Measurements from ENCODE around the gene NUDT6.

The NUDT6 gene

DNA sequence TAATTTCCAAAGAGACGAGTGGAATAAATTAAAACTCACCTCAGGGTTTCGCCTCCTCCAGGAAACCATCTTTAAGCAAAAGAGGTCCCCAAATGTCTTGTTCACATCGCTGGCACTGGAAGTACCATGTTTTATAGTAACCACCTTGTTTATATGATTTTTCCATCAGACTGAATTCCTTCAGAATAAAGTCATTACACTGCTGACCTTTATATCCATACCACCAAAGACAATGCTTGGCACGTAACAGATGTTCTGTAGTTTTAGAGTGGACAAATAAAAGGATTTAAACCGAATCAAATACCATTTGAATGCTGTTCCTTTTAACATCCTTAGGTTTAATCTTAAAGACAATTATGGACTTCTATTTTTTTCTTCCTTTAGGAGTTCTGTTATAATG, 4.7 kb downstream of the NUDT6 start:
- H4K8ac ChIP-seq (ENCODE audit: low read depth, low read length), result no peak overlapping the region
- H3K9me3 ChIP-seq (ENCODE audit: insufficient read depth, low read depth, low read length), result no peaks in the 10 kb centered on the region
- H4K12ac ChIP-seq (ENCODE audit: low read depth, low read length), result no peak overlapping the region
- H3K27me3 ChIP-seq (ENCODE audit: insufficient read depth, low read length), result no peaks in the 10 kb centered on the region
- H2AK5ac ChIP-seq (ENCODE audit: low read length), result no peak overlapping the region
- no peak overlapping the region for H3K4me3 ChIP-seq (ENCODE audit: low read depth, low read length)
- no peaks in the 10 kb centered on the region for H3K4me1 ChIP-seq (ENCODE audit: control insufficient read depth in 1 of 2, insufficient read depth in 2 of 2, low read length in 2 of 2)
- no peak overlapping the region for H3K9ac ChIP-seq (ENCODE audit: low read length)
- H3K36me3 ChIP-seq (ENCODE audit: control insufficient read depth in 1 of 2, insufficient read depth in 2 of 2, low read length in 2 of 2), result no peaks in the 10 kb centered on the region
- no peak overlapping the region for H4K91ac ChIP-seq (ENCODE audit: low read depth, low read length)
- H2AFZ ChIP-seq (ENCODE audit: insufficient read depth, low read length, poor library complexity), result no peak overlapping the region
- no peak overlapping the region for H2BK120ac ChIP-seq (ENCODE audit: insufficient read depth, low read length, poor library complexity)
- no peak overlapping the region for H3K4ac ChIP-seq (ENCODE audit: low read depth, low read length)
- no peak overlapping the region for H2BK12ac ChIP-seq (ENCODE audit: low read length)
- no peak overlapping the region for H3K14ac ChIP-seq (ENCODE audit: low read length)
- H3K79me2 ChIP-seq (ENCODE audit: control insufficient read depth, insufficient read depth, low read length, poor library complexity), result peaks cover 2% of the 10 kb centered on the region
- no peak overlapping the region for H3K4me2 ChIP-seq (ENCODE audit: low read length)
- no peak overlapping the region for H3K27ac ChIP-seq (ENCODE audit: low read depth, low read length)
- peaks cover 7% of the 10 kb centered on the region for H3K79me1 ChIP-seq (ENCODE audit: low read length)
- no peak overlapping the region for H3K23ac ChIP-seq (ENCODE audit: low read length)
- H2BK5ac ChIP-seq (ENCODE audit: low read depth, low read length, poor library complexity), result no peak overlapping the region
- no CpG with 5 or more reads among the region's 5 CpGs for WGBS (ENCODE audit: extremely low coverage, insufficient coverage, insufficient read length)
- H3K18ac ChIP-seq (ENCODE audit: low read length), result no peak overlapping the region
- DNase-seq, result no peak

- H3K4me2 ChIP-seq (ENCODE audit: low read length), result no peak overlapping the region
- no peaks in the 10 kb centered on the region for H3K36me3 ChIP-seq (ENCODE audit: control insufficient read depth in 1 of 2, insufficient read depth in 2 of 2, low read length in 2 of 2)
- no peak overlapping the region for H2BK120ac ChIP-seq (ENCODE audit: insufficient read depth, low read length, poor library complexity)
- no peak overlapping the region for H3K9ac ChIP-seq (ENCODE audit: low read length)
- H3K79me1 ChIP-seq (ENCODE audit: low read length), result no peaks in the 10 kb centered on the region
- H3K4ac ChIP-seq (ENCODE audit: low read depth, low read length), result no peak overlapping the region
- H4K12ac ChIP-seq (ENCODE audit: low read depth, low read length), result no peak overlapping the region
- no peaks in the 10 kb centered on the region for H3K27me3 ChIP-seq (ENCODE audit: insufficient read depth, low read length)
- no peak overlapping the region for H3K14ac ChIP-seq (ENCODE audit: low read length)
- no peaks in the 10 kb centered on the region for H3K9me3 ChIP-seq (ENCODE audit: insufficient read depth, low read depth, low read length)
- no peak overlapping the region for H2AFZ ChIP-seq (ENCODE audit: insufficient read depth, low read length, poor library complexity)
- H4K91ac ChIP-seq (ENCODE audit: low read depth, low read length), result no peak overlapping the region
- no peak overlapping the region for H3K27ac ChIP-seq (ENCODE audit: low read depth, low read length)
- peak in 1 of 2 donors; percentile 34 for DNase-seq
- H2BK5ac ChIP-seq (ENCODE audit: low read depth, low read length, poor library complexity), result no peak overlapping the region
- no peaks in the 10 kb centered on the region for H3K79me2 ChIP-seq (ENCODE audit: control insufficient read depth, insufficient read depth, low read length, poor library complexity)
- H3K4me1 ChIP-seq (ENCODE audit: control insufficient read depth in 1 of 2, insufficient read depth in 2 of 2, low read length in 2 of 2), result no peaks in the 10 kb centered on the region
- WGBS (ENCODE audit: extremely low coverage, insufficient coverage, insufficient read length), result no CpG with 5 or more reads among the region's 3 CpGs
- H3K4me3 ChIP-seq (ENCODE audit: low read depth, low read length), result no peak overlapping the region
- no peak overlapping the region for H3K18ac ChIP-seq (ENCODE audit: low read length)
- no peak overlapping the region for H4K8ac ChIP-seq (ENCODE audit: low read depth, low read length)
- no peak overlapping the region for H2BK12ac ChIP-seq (ENCODE audit: low read length)
- H3K23ac ChIP-seq (ENCODE audit: low read length), result no peak overlapping the region
- no peak overlapping the region for H2AK5ac ChIP-seq (ENCODE audit: low read length)
Measured at GRCh38 chr4:122914938-122915337, 7.5 kb downstream of the NUDT6 start.

- H3K23ac ChIP-seq (ENCODE audit: low read length), result no peak overlapping the region
- H4K12ac ChIP-seq (ENCODE audit: low read depth, low read length), result no peak overlapping the region
- no peak overlapping the region for H3K4me3 ChIP-seq (ENCODE audit: low read depth, low read length)
- H4K91ac ChIP-seq (ENCODE audit: low read depth, low read length), result no peak overlapping the region
- H3K27ac ChIP-seq (ENCODE audit: low read depth, low read length), result no peak overlapping the region
- H2BK120ac ChIP-seq (ENCODE audit: insufficient read depth, low read length, poor library complexity), result no peak overlapping the region
- peak; percentile 46 to 79 for DNase-seq
- H3K4ac ChIP-seq (ENCODE audit: low read depth, low read length), result no peak overlapping the region
- no peaks in the 10 kb centered on the region for H3K79me1 ChIP-seq (ENCODE audit: low read length)
- no peak overlapping the region for H2AK5ac ChIP-seq (ENCODE audit: low read length)
- H4K8ac ChIP-seq (ENCODE audit: low read depth, low read length), result no peak overlapping the region
- H3K27me3 ChIP-seq (ENCODE audit: insufficient read depth, low read length), result no peaks in the 10 kb centered on the region
- no peak overlapping the region for H2BK5ac ChIP-seq (ENCODE audit: low read depth, low read length, poor library complexity)
- H3K14ac ChIP-seq (ENCODE audit: low read length), result no peak overlapping the region
- no peak overlapping the region for H3K4me2 ChIP-seq (ENCODE audit: low read length)
- H3K18ac ChIP-seq (ENCODE audit: low read length), result no peak overlapping the region
- no peak overlapping the region for H2AFZ ChIP-seq (ENCODE audit: insufficient read depth, low read length, poor library complexity)
- WGBS (ENCODE audit: extremely low coverage, insufficient coverage, insufficient read length), result no CpG with 5 or more reads among the region's 4 CpGs
- H3K9ac ChIP-seq (ENCODE audit: low read length), result no peak overlapping the region
- no peak overlapping the region for H2BK12ac ChIP-seq (ENCODE audit: low read length)
- no peaks in the 10 kb centered on the region for H3K9me3 ChIP-seq (ENCODE audit: insufficient read depth, low read depth, low read length)
- H3K36me3 ChIP-seq (ENCODE audit: control insufficient read depth in 1 of 2, insufficient read depth in 2 of 2, low read length in 2 of 2), result no peaks in the 10 kb centered on the region
- H3K79me2 ChIP-seq (ENCODE audit: control insufficient read depth, insufficient read depth, low read length, poor library complexity), result no peaks in the 10 kb centered on the region
- no peaks in the 10 kb centered on the region for H3K4me1 ChIP-seq (ENCODE audit: control insufficient read depth in 1 of 2, insufficient read depth in 2 of 2, low read length in 2 of 2)
Measured at GRCh38 chr4:122914292-122914904, 8.0 kb downstream of the NUDT6 start.

DNA sequence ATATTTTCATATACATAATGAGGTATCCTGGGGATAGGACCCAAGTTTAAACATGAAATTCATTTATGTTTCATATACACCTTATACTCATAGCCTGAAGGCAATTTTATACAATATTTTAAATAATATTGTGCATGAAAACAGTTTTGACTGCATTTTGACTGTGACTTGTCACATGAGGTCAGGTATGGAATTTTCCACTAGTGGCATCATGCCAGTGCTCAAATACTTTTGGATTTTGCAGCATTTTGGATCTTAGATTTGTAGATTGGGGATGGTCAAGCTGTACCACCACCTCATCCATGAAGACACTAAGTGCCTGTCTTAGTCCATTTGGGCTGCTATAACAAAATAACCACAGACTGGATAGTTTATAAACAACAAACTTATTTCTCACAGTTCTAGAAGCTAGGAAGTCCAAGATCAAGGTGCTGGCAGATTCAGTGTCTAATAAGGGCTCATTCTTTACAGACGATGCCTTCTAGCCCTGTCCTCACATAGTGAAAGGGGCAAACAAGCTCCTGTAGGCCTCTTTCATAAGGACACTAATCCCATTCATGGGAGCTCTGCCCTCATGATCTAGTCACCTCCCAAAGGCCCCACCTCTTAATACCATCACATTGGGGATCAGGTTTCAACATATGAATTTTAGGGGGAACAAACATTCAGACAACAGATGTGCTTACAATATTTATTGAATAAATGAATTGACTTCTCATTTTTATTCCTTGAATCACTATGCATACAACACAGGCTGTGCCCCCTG, 9.4 kb downstream of the NUDT6 start:
- Histone ChIP-seq H2BK12ac (ENCODE audit: low read length) (no peak overlapping the region), H3K4me3 (ENCODE audit: low read depth, low read length) (no peak overlapping the region), H3K36me3 (ENCODE audit: control insufficient read depth in 1 of 2, insufficient read depth in 2 of 2, low read length in 2 of 2) (no peaks in the 10 kb centered on the region), H3K4me1 (ENCODE audit: control insufficient read depth in 1 of 2, insufficient read depth in 2 of 2, low read length in 2 of 2) (no peaks in the 10 kb centered on the region), H3K14ac (ENCODE audit: low read length) (no peak overlapping the region), H3K79me1 (ENCODE audit: low read length) (no peaks in the 10 kb centered on the region), H3K23ac (ENCODE audit: low read length) (no peak overlapping the region), H2AFZ (ENCODE audit: insufficient read depth, low read length, poor library complexity) (no peak overlapping the region), H3K4me2 (ENCODE audit: low read length) (no peak overlapping the region), H4K91ac (ENCODE audit: low read depth, low read length) (no peak overlapping the region), H3K4ac (ENCODE audit: low read depth, low read length) (no peak overlapping the region), H4K12ac (ENCODE audit: low read depth, low read length) (no peak overlapping the region), H2BK120ac (ENCODE audit: insufficient read depth, low read length, poor library complexity) (no peak overlapping the region), H3K9ac (ENCODE audit: low read length) (no peak overlapping the region), H3K27me3 (ENCODE audit: insufficient read depth, low read length) (no peaks in the 10 kb centered on the region), H3K79me2 (ENCODE audit: control insufficient read depth, insufficient read depth, low read length, poor library complexity) (no peaks in the 10 kb centered on the region), H2BK5ac (ENCODE audit: low read depth, low read length, poor library complexity) (no peak overlapping the region), H3K18ac (ENCODE audit: low read length) (no peak overlapping the region), H2AK5ac (ENCODE audit: low read length) (no peak overlapping the region), H3K9me3 (ENCODE audit: insufficient read depth, low read depth, low read length) (no peaks in the 10 kb centered on the region), H3K27ac (ENCODE audit: low read depth, low read length) (no peak overlapping the region), H4K8ac (ENCODE audit: low read depth, low read length) (no peak overlapping the region)
- WGBS (ENCODE audit: extremely low coverage, insufficient coverage, insufficient read length), result no CpG with 5 or more reads among the region's 1 CpG
- peak in 1 of 2 donors; percentile 28 for DNase-seq

Data from trophoblast cell (in vitro differentiated cells and primary cell).